NT2/D1 (cell line): ENCODE data around the gene TNFRSF6B.

Source experiments
- YY1 ChIP-seq: IDR thresholded peaks from 2 replicates; pipeline ENCODE4 v1.6.1; 2011; ENCODE audit not compliant: insufficient read length, insufficient read depth
- ZNF274 ChIP-seq: IDR thresholded peaks from 2 replicates; pipeline ENCODE4 v1.6.1; 2011; ENCODE audit warnings: mild to moderate bottlenecking, low read depth, low read length

- TF ChIP-seq ZNF274 (no peak), YY1 (no peak)
Observed at GRCh38 chr20:63700199-63701050, 4.0 kb downstream of the TNFRSF6B start.
